Measurements from ENCODE around the gene GRIA1. TPM values are rescaled to one million over a fixed set of nuclear protein-coding genes. Genes with fewer than 3 reads are reported as not detected.

The GRIA1 gene
- total and polyA plus RNA-seq, 2 of the 13 experiments (the other 11 are each of a cell fraction or from before 2014, with no cell fraction given), result not detected

DNA sequence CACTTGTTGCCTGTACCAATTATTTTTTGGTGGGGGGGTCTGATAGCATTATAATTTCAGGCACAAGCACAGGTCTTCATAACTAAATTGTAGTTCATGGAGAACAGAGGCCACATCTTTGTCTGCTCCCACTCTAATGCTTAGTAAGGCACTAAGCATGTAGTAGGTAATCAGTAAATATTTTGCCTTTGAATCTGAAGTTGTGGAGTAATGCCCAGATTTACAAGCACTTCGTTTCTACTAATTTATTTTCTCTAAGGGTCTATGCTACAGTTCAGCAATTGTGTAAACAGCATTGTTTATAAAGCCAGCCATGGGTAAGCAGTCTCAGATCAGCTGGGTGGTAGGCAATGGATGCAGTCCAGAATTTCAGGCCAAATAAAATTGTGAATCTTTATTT, 78.6 kb downstream of the GRIA1 start:
- Histone ChIP-seq H3K9me3 (ENCODE audit: low read length) (no peaks in the 10 kb centered on the region), H3K27ac (ENCODE audit: extremely low read length, insufficient read depth, low read length) (no peak overlapping the region), H2AFZ (ENCODE audit: low read length) (no peak overlapping the region), H3K9ac (ENCODE audit: insufficient read depth, low read depth, low read length) (no peak overlapping the region), H3K27me3 (ENCODE audit: control insufficient read depth in 1 of 2, insufficient read depth in 2 of 2, low read length in 2 of 2) (no peaks in the 10 kb centered on the region), H3K4me3 (replicated peaks in 1 of 3; ENCODE audit: insufficient read depth in 1 of 3, low read depth in 2 of 3, low read length in 3 of 3) (no peak overlapping the region), H3K79me2 (ENCODE audit: insufficient read depth, low read length) (no peaks in the 10 kb centered on the region), H3K4me1 (ENCODE audit: insufficient read depth, low read length) (no peaks in the 10 kb centered on the region), H3K36me3 (replicated peaks in 1 of 2; ENCODE audit: control insufficient read depth in 1 of 2, insufficient read depth in 2 of 2, low read length in 2 of 2) (no peaks in the 10 kb centered on the region), H3K4me2 (ENCODE audit: low read depth, low read length) (no peak overlapping the region), H4K20me1 (ENCODE audit: insufficient read depth, low read length) (no peaks in the 10 kb centered on the region)
- CTCF ChIA-PET (ENCODE audit: low intra/inter-chr PET ratio, low total read pairs), result no interaction called here
- no TSS peak for BruUV-seq (replicated peaks)
- no peak for ATAC-seq
- POLR2A ChIA-PET, result no interaction called here
- no peak for TF ChIP-seq ZNF567 (CRISPR knock-in tag; IDR thresholded peaks at IDR 0.05; ENCODE audit: borderline replicate concordance)
- TF ChIP-seq ZSCAN12 (CRISPR knock-in tag; IDR thresholded peaks at IDR 0.05), result no peak
- TF ChIP-seq, protein P1, sequence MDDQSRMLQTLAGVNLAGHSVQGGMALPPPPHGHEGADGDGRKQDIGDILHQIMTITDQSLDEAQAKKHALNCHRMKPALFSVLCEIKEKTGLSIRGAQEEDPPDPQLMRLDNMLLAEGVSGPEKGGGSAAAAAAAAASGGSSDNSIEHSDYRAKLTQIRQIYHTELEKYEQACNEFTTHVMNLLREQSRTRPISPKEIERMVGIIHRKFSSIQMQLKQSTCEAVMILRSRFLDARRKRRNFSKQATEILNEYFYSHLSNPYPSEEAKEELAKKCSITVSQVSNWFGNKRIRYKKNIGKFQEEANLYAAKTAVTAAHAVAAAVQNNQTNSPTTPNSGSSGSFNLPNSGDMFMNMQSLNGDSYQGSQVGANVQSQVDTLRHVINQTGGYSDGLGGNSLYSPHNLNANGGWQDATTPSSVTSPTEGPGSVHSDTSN (CRISPR knock-in tag; IDR thresholded peaks at IDR 0.05; ENCODE audit: borderline replicate concordance), result no peak
- TF ChIP-seq, protein P2, sequence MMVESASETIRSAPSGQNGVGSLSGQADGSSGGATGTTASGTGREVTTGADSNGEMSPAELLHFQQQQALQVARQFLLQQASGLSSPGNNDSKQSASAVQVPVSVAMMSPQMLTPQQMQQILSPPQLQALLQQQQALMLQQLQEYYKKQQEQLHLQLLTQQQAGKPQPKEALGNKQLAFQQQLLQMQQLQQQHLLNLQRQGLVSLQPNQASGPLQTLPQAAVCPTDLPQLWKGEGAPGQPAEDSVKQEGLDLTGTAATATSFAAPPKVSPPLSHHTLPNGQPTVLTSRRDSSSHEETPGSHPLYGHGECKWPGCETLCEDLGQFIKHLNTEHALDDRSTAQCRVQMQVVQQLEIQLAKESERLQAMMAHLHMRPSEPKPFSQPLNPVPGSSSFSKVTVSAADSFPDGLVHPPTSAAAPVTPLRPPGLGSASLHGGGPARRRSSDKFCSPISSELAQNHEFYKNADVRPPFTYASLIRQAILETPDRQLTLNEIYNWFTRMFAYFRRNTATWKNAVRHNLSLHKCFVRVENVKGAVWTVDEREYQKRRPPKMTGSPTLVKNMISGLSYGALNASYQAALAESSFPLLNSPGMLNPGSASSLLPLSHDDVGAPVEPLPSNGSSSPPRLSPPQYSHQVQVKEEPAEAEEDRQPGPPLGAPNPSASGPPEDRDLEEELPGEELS (CRISPR knock-in tag; IDR thresholded peaks at IDR 0.05), result no peak
- TF ChIP-seq KDM6A (CRISPR knock-in tag; IDR thresholded peaks at IDR 0.05; ENCODE audit: low read depth), result no peak
- TF ChIP-seq, protein P3, sequence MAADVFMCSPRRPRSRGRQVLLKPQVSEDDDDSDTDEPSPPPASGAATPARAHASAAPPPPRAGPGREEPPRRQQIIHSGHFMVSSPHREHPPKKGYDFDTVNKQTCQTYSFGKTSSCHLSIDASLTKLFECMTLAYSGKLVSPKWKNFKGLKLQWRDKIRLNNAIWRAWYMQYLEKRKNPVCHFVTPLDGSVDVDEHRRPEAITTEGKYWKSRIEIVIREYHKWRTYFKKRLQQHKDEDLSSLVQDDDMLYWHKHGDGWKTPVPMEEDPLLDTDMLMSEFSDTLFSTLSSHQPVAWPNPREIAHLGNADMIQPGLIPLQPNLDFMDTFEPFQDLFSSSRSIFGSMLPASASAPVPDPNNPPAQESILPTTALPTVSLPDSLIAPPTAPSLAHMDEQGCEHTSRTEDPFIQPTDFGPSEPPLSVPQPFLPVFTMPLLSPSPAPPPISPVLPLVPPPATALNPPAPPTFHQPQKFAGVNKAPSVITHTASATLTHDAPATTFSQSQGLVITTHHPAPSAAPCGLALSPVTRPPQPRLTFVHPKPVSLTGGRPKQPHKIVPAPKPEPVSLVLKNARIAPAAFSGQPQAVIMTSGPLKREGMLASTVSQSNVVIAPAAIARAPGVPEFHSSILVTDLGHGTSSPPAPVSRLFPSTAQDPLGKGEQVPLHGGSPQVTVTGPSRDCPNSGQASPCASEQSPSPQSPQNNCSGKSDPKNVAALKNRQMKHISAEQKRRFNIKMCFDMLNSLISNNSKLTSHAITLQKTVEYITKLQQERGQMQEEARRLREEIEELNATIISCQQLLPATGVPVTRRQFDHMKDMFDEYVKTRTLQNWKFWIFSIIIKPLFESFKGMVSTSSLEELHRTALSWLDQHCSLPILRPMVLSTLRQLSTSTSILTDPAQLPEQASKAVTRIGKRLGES (CRISPR knock-in tag; IDR thresholded peaks at IDR 0.05; ENCODE audit: borderline replicate concordance), result no peak
- TF ChIP-seq, protein P4, sequence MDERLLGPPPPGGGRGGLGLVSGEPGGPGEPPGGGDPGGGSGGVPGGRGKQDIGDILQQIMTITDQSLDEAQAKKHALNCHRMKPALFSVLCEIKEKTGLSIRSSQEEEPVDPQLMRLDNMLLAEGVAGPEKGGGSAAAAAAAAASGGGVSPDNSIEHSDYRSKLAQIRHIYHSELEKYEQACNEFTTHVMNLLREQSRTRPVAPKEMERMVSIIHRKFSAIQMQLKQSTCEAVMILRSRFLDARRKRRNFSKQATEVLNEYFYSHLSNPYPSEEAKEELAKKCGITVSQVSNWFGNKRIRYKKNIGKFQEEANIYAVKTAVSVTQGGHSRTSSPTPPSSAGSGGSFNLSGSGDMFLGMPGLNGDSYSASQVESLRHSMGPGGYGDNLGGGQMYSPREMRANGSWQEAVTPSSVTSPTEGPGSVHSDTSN (CRISPR knock-in tag; IDR thresholded peaks at IDR 0.05), result no peak
- TF ChIP-seq YY1 (IDR thresholded peaks at IDR 0.05; ENCODE audit: insufficient read depth, insufficient replicate concordance, low read depth, low read length), result no peak
- TF ChIP-seq SMC3 (IDR thresholded peaks at IDR 0.05; ENCODE audit: low read length), result no peak
- no peak for DNase-seq (ENCODE audit: low spot score)
- no peak for FAIRE-seq
- in situ Hi-C loops (cut with HindIII; ENCODE audit: extremely low pct_ligation_motif_present, low pct_unique_long_range_greater_than_20kb), result no loop called here
- intact Hi-C loops (cut with micrococcal nuclease; ENCODE audit: unreplicated experiment), result no loop called here
- WGBS (ENCODE audit: low lambda C conversion rate), result 0% methylated on average over 1 of the region's 1 CpG
